Activated CD4-positive, alpha-beta memory T cell treated with anti-CD3 and anti-CD28 coated beads, Interleukin-2, amount 10 ng/mL, durations not matched to agents 7 days and 5 days (primary cell): ENCODE measurements around the gene RPN2. TPM values are rescaled to one million over a fixed set of nuclear protein-coding genes. Genes with fewer than 3 reads are reported as not detected.

ENCODE experiments used
- CTCF ChIA-PET: fragments of 350-600 bp; sonication (Branson Sonifier 250); formaldehyde crosslinking; loops from one replicate; lab custom pipeline; 2021; ENCODE audit warnings: antibody characterized with exemption, inconsistent platforms; lab: Charles Lee
- POLR2A ChIA-PET: fragments of 350-600 bp; sonication (Branson Sonifier 250); formaldehyde crosslinking; loops from one replicate; lab custom pipeline; 2021; ENCODE audit warnings: antibody characterized with exemption; lab: Charles Lee
- DNase-seq: peaks from one replicate; pipeline ENCODE4 v3.0.0-alpha.2; 2020
- H3K27ac Mint-ChIP-seq: one replicate; pipeline ENCODE4 v1.8.0; 2021; ENCODE audit warnings: mild to moderate bottlenecking, mixed read lengths
- H3K27me3 Mint-ChIP-seq: one replicate; pipeline ENCODE4 v1.8.0; 2021; ENCODE audit warnings: mixed read lengths
- H3K36me3 Mint-ChIP-seq: one replicate; pipeline ENCODE4 v1.8.0; 2021; ENCODE audit warnings: low read depth, mixed read lengths
- H3K4me1 Mint-ChIP-seq: one replicate; pipeline ENCODE4 v1.8.0; 2021; ENCODE audit warnings: mixed read lengths
- H3K4me3 Mint-ChIP-seq: one replicate; pipeline ENCODE4 v1.8.0; 2021; ENCODE audit warnings: mild to moderate bottlenecking, mixed read lengths
- H3K9me3 Mint-ChIP-seq: one replicate; pipeline ENCODE4 v1.8.0; 2021; ENCODE audit warnings: mixed read lengths
- total RNA-seq, 2 experiments: library from RNA; stranded (reverse); gene quantifications; one replicate each; pipeline ENCODE4 v1.2.3, GENCODE V29; 2021

The RPN2 gene
- total RNA-seq, 2 experiments from 2014 or later = 168 to 179 TPM

GRCh38 chr20:37160683-37161082, 18.4 kb upstream of the RPN2 start:
- Mint-ChIP-seq H3K36me3 (no peaks in the 10 kb centered on the region), H3K4me1 (no peaks in the 10 kb centered on the region), H3K27me3 (peaks cover 9% of the 10 kb centered on the region), H3K27ac (no peak overlapping the region), H3K4me3 (no peak overlapping the region), H3K9me3 (no peaks in the 10 kb centered on the region)
- ChIA-PET POLR2A (interaction anchor here (0.9 kb wide), 1 partner anchor 18 kb away, joined by 3 read pairs; the partner anchor contains the start of genes MROH8 and RPN2), CTCF (no interaction called here)
- DNase-seq = no peak

- ChIA-PET POLR2A (no interaction called here), CTCF (interaction anchor here (0.6 kb wide), 1 partner anchor 195 kb away, joined by 3 read pairs; no protein-coding TSS in a partner anchor)
- no peak overlapping the region for H3K27ac Mint-ChIP-seq
- no peak overlapping the region for H3K4me3 Mint-ChIP-seq
- no peaks in the 10 kb centered on the region for H3K4me1 Mint-ChIP-seq
- no peak for DNase-seq
- peaks cover 9% of the 10 kb centered on the region for H3K27me3 Mint-ChIP-seq
- H3K36me3 Mint-ChIP-seq = no peaks in the 10 kb centered on the region
- no peaks in the 10 kb centered on the region for H3K9me3 Mint-ChIP-seq
Observed at GRCh38 chr20:37161830-37162549, 17.1 kb upstream of the RPN2 start.

- Mint-ChIP-seq H3K9me3 (no peaks in the 10 kb centered on the region), H3K4me1 (no peaks in the 10 kb centered on the region), H3K27me3 (peaks cover 9% of the 10 kb centered on the region), H3K4me3 (no peak overlapping the region), H3K27ac (no peak overlapping the region), H3K36me3 (no peaks in the 10 kb centered on the region)
- ChIA-PET POLR2A (no interaction called here), CTCF (interaction anchor here (0.6 kb wide), 1 partner anchor 196 kb away, joined by 3 read pairs; no protein-coding TSS in a partner anchor)
- no peak for DNase-seq
Observed at GRCh38 chr20:37162646-37163045, 16.5 kb upstream of the RPN2 start.

GRCh38 chr20:37163832-37164554, 15.1 kb upstream of the RPN2 start:
- H3K9me3 Mint-ChIP-seq = no peaks in the 10 kb centered on the region
- no peak overlapping the region for H3K4me3 Mint-ChIP-seq
- no peaks in the 10 kb centered on the region for H3K4me1 Mint-ChIP-seq
- ChIA-PET CTCF (no interaction called here), POLR2A (interaction anchor here (1.0 kb wide), 1 partner anchor 69 kb away, joined by 3 read pairs; no protein-coding TSS in a partner anchor)
- H3K27me3 Mint-ChIP-seq = peaks cover 9% of the 10 kb centered on the region
- DNase-seq = no peak
- no peaks in the 10 kb centered on the region for H3K36me3 Mint-ChIP-seq
- no peak overlapping the region for H3K27ac Mint-ChIP-seq

- no peaks in the 10 kb centered on the region for H3K9me3 Mint-ChIP-seq
- no peaks in the 10 kb centered on the region for H3K4me1 Mint-ChIP-seq
- CTCF ChIA-PET = no interaction called here
- H3K27ac Mint-ChIP-seq = no peak overlapping the region
- no peak overlapping the region for H3K4me3 Mint-ChIP-seq
- H3K36me3 Mint-ChIP-seq = no peaks in the 10 kb centered on the region
- H3K27me3 Mint-ChIP-seq = peaks cover 9% of the 10 kb centered on the region
- POLR2A ChIA-PET = no interaction called here
- DNase-seq = no peak
Observed at GRCh38 chr20:37165031-37165430, 14.1 kb upstream of the RPN2 start.

GRCh38 chr20:37166867-37167266, 12.3 kb upstream of the RPN2 start:
- CTCF ChIA-PET = interaction anchor here (1.0 to 1.4 kb wide), 3 partner anchors 11 to 25 kb away, joined by 3 to 6 read pairs (median 3); partner anchors contain the start of genes MROH8 and RPN2
- H3K27ac Mint-ChIP-seq = no peak overlapping the region
- H3K36me3 Mint-ChIP-seq = no peaks in the 10 kb centered on the region
- peaks cover 6% of the 10 kb centered on the region for H3K27me3 Mint-ChIP-seq
- H3K9me3 Mint-ChIP-seq = no peaks in the 10 kb centered on the region
- DNase-seq = no peak
- no peak overlapping the region for H3K4me3 Mint-ChIP-seq
- POLR2A ChIA-PET = interaction anchor here (1.3 to 3.8 kb wide), 2 partner anchors 12 to 23 kb away, joined by 3 to 15 read pairs; partner anchors contain the start of genes MROH8 and RPN2
- no peaks in the 10 kb centered on the region for H3K4me1 Mint-ChIP-seq

- no peak for DNase-seq
- Mint-ChIP-seq H3K27me3 (no peaks in the 10 kb centered on the region), H3K36me3 (no peaks in the 10 kb centered on the region), H3K4me1 (peaks cover under 1% of the 10 kb centered on the region), H3K4me3 (no peak overlapping the region), H3K27ac (no peak overlapping the region), H3K9me3 (no peaks in the 10 kb centered on the region)
- ChIA-PET CTCF (interaction anchor here (0.7 to 1.0 kb wide), 2 partner anchors 22 to 23 kb away, joined by 4 to 5 read pairs; no protein-coding TSS in a partner anchor), POLR2A (interaction anchor here (1.4 kb wide), 1 partner anchor 17 kb away, joined by 3 read pairs; no protein-coding TSS in a partner anchor)
Observed at GRCh38 chr20:37172836-37173235, 6.3 kb upstream of the RPN2 start.

GRCh38 chr20:37179683-37180524, 774 bp downstream of the RPN2 start:
- Mint-ChIP-seq H3K27ac (peak overlapping the region; percentile 94), H3K4me1 (peaks cover 43% of the 10 kb centered on the region), H3K36me3 (peaks cover 34% of the 10 kb centered on the region), H3K27me3 (no peaks in the 10 kb centered on the region), H3K4me3 (peak overlapping the region; percentile 92), H3K9me3 (no peaks in the 10 kb centered on the region)
- CTCF ChIA-PET = interaction anchor here (0.6 to 3.5 kb wide), 5 partner anchors 13 to 675 kb away, joined by 3 to 79 read pairs (median 5); partner anchors contain the start of gene RBL1
- POLR2A ChIA-PET = interaction anchor here (0.7 to 4.4 kb wide), 24 partner anchors 10 to 1783 kb away, joined by 3 to 106 read pairs (median 5); partner anchors contain the start of genes BLCAP, DHX35, MANBAL and RBL1
- no peak for DNase-seq

GRCh38 chr20:37185686-37186085, 6.6 kb downstream of the RPN2 start:
- CTCF ChIA-PET = no interaction called here
- Mint-ChIP-seq H3K4me3 (no peak overlapping the region), H3K9me3 (no peaks in the 10 kb centered on the region), H3K27ac (peak overlapping the region; percentile 34), H3K27me3 (no peaks in the 10 kb centered on the region), H3K36me3 (peaks cover 66% of the 10 kb centered on the region), H3K4me1 (peaks cover 64% of the 10 kb centered on the region)
- POLR2A ChIA-PET = no interaction called here
- DNase-seq = no peak

GRCh38 chr20:37188787-37189186, 9.7 kb downstream of the RPN2 start:
- DNase-seq = no peak
- ChIA-PET POLR2A (interaction anchor here (5.6 kb wide), 1 partner anchor 10 kb away, joined by 43 read pairs; the partner anchor contains the start of genes MROH8 and RPN2), CTCF (interaction anchor here (0.6 to 8.4 kb wide), 3 partner anchors 11 to 112 kb away, joined by 4 to 79 read pairs (median 21); partner anchors contain the start of genes MROH8 and RPN2)
- Mint-ChIP-seq H3K27ac (no peak overlapping the region), H3K4me3 (no peak overlapping the region), H3K9me3 (no peaks in the 10 kb centered on the region), H3K4me1 (peaks cover 64% of the 10 kb centered on the region), H3K27me3 (no peaks in the 10 kb centered on the region), H3K36me3 (peaks cover 67% of the 10 kb centered on the region)

- Mint-ChIP-seq H3K9me3 (no peaks in the 10 kb centered on the region), H3K4me3 (no peak overlapping the region), H3K27me3 (no peaks in the 10 kb centered on the region), H3K4me1 (peaks cover 66% of the 10 kb centered on the region), H3K27ac (peak overlapping the region; percentile 61), H3K36me3 (peaks cover 65% of the 10 kb centered on the region)
- ChIA-PET POLR2A (interaction anchor here (1.0 to 5.6 kb wide), 3 partner anchors 8 to 23 kb away, joined by 3 to 43 read pairs (median 3); partner anchors contain the start of genes MROH8 and RPN2), CTCF (interaction anchor here (0.6 to 8.4 kb wide), 5 partner anchors 8 to 182 kb away, joined by 3 to 79 read pairs (median 8); partner anchors contain the start of genes MROH8 and RPN2)
- DNase-seq = no peak
Observed at GRCh38 chr20:37189416-37190016, 10.4 kb downstream of the RPN2 start.
